Ishikawa (cell line): ENCODE data around the gene ZCWPW1.

Experiments
- CEBPB ChIP-seq: IDR thresholded peaks from 2 replicates; pipeline ENCODE4 v1.6.1; 2012
- CREB1 ChIP-seq: IDR thresholded peaks from 2 replicates; pipeline ENCODE4 v1.6.1; 2012; ENCODE audit warnings: low read depth
- EGR1 ChIP-seq: IDR thresholded peaks from 2 replicates; pipeline ENCODE4 v1.6.1; 2012
- EP300 ChIP-seq: IDR thresholded peaks from 2 replicates; pipeline ENCODE4 v1.6.1; 2012; ENCODE audit warnings: borderline replicate concordance
- FOXM1 ChIP-seq: IDR thresholded peaks from 2 replicates; pipeline ENCODE4 v1.6.1; 2012; ENCODE audit warnings: low read depth, borderline replicate concordance
- NFIC ChIP-seq: IDR thresholded peaks from 2 replicates; pipeline ENCODE4 v1.6.1; 2012
- RAD21 ChIP-seq: IDR thresholded peaks from 2 replicates; pipeline ENCODE4 v1.6.1; 2012; ENCODE audit warnings: low read depth
- TAF1 ChIP-seq: IDR thresholded peaks from 2 replicates; pipeline ENCODE4 v1.6.1; 2012; ENCODE audit warnings: low read depth, mild to moderate bottlenecking
- TCF12 ChIP-seq: IDR thresholded peaks from 2 replicates; pipeline ENCODE4 v1.6.1; 2012; ENCODE audit warnings: low read depth
- TEAD4 ChIP-seq: IDR thresholded peaks from 2 replicates; pipeline ENCODE4 v1.6.1; 2012
- YY1 ChIP-seq: IDR thresholded peaks from 2 replicates; pipeline ENCODE4 v1.6.1; 2012; ENCODE audit warnings: low read depth
- ZBTB7A ChIP-seq: IDR thresholded peaks from 2 replicates; pipeline ENCODE4 v1.6.1; 2012; ENCODE audit warnings: low read depth
- TF ChIP-seq, protein P1 (sequence below): IDR thresholded peaks from 2 replicates; pipeline ENCODE4 v1.6.1; 2012; ENCODE audit warnings: low read depth, mild to moderate bottlenecking
- TF ChIP-seq, protein P2 (sequence below): IDR thresholded peaks from 2 replicates; pipeline ENCODE4 v1.6.1; 2012
- TF ChIP-seq, protein P3 (sequence below): IDR thresholded peaks from 2 replicates; pipeline ENCODE4 v1.6.1; 2012

Gene ZCWPW1

DNA sequence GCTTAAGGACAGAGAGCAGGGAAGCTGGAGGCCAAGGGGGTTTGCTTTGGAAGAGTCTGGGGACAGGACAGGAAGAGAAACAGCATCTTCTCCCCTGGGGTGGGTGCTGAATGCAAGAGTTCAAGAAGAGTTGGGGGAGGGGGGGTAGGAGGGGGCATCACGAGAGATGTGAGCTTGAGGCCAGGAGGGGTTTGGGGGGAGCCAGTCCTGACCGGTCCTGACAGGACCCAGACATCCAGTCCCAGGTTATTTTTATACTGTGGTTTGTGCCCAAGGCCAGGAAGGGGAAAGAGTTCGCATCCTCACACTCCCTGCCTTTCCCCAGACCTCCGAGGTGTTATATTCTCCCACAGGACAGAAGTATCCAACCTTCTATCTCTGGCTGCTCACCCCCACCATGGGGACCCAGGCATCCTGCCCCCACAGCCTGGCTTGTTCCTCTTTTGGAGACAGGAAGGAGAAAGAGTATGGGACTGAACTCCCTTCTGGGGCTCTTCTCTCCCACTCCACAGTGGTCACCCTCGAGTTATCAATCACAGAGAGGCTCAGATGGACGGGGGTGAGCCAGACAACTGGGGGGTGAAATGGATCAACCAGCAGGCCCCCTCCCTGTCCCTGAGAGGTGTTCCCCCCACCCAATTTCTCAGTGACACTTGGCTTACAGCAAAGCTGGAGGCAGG lies 47.7 kb upstream of the ZCWPW1 start:
- TF ChIP-seq, protein P1, sequence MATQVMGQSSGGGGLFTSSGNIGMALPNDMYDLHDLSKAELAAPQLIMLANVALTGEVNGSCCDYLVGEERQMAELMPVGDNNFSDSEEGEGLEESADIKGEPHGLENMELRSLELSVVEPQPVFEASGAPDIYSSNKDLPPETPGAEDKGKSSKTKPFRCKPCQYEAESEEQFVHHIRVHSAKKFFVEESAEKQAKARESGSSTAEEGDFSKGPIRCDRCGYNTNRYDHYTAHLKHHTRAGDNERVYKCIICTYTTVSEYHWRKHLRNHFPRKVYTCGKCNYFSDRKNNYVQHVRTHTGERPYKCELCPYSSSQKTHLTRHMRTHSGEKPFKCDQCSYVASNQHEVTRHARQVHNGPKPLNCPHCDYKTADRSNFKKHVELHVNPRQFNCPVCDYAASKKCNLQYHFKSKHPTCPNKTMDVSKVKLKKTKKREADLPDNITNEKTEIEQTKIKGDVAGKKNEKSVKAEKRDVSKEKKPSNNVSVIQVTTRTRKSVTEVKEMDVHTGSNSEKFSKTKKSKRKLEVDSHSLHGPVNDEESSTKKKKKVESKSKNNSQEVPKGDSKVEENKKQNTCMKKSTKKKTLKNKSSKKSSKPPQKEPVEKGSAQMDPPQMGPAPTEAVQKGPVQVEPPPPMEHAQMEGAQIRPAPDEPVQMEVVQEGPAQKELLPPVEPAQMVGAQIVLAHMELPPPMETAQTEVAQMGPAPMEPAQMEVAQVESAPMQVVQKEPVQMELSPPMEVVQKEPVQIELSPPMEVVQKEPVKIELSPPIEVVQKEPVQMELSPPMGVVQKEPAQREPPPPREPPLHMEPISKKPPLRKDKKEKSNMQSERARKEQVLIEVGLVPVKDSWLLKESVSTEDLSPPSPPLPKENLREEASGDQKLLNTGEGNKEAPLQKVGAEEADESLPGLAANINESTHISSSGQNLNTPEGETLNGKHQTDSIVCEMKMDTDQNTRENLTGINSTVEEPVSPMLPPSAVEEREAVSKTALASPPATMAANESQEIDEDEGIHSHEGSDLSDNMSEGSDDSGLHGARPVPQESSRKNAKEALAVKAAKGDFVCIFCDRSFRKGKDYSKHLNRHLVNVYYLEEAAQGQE = no peak
- TF ChIP-seq EP300 = no peak
- no peak for TF ChIP-seq NFIC
- TF ChIP-seq, protein P2, sequence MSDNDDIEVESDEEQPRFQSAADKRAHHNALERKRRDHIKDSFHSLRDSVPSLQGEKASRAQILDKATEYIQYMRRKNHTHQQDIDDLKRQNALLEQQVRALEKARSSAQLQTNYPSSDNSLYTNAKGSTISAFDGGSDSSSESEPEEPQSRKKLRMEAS = no peak
- TF ChIP-seq TEAD4 = no peak
- TF ChIP-seq TCF12 = no peak
- TF ChIP-seq TAF1 = no peak
- TF ChIP-seq CREB1 = no peak
- TF ChIP-seq EGR1 = no peak

DNA sequence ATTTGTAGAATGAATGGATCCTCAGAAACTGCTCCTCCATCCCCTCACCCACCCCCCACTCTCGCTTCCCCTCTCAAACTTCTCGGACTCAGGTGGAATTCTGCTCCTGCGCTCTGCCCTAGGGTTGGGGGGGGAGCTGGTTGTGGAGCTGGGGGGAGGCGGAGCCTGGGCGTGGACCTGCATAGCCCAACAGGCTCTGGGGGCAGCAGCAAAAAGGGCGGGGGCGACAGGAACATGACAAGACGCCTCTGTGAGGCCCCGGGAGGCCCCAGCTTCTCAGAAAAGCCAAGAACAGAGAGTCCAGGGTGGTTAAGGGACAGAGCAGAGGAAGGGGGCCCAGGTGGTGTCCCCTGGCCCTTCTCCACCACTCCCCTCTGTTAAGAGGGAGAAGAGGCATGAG lies 47.0 kb upstream of the ZCWPW1 start:
- TF ChIP-seq CEBPB (no peak), CREB1 (no peak), EP300 (no peak), EGR1 (no peak), FOXM1 (no peak), RAD21 (no peak), ZBTB7A (no peak), TAF1 (no peak)
- TF ChIP-seq, protein P3, sequence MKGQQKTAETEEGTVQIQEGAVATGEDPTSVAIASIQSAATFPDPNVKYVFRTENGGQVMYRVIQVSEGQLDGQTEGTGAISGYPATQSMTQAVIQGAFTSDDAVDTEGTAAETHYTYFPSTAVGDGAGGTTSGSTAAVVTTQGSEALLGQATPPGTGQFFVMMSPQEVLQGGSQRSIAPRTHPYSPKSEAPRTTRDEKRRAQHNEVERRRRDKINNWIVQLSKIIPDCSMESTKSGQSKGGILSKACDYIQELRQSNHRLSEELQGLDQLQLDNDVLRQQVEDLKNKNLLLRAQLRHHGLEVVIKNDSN = no peak
- TF ChIP-seq, protein P1 = no peak
- TF ChIP-seq, protein P2 = no peak

DNA sequence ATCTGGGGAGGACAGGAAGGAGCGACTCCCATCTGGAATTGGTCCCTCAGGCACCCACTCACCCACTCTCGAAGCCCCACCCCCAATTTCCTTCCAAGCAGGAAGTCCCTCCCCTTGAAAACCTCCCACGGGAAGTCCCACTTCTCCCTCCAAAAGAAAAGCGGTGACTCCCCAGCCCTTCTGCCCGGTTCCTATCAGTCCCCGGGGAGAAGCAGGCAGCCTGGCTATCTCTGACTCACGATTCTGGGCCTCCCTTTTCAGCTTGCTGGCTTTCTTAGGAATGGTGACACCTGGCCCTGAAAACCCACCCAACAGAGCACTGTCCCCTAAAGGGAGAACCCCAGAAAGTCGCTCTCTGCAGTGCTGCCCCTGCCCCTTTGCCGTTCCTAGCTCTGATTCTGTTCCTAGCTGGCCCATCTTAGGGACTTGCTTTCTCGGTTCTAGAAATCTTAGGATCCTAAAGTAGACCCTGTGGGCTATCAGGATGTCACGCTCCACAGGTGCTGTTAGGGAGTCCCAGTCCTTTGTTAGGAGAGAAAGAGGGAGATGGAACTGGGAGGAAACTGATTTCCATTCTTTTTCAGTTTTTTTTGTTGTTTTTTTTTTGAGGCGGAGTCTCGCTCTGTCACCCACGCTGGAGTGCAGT lies 44.5 kb upstream of the ZCWPW1 start:
- TF ChIP-seq TCF12 (no peak), CREB1 (no peak), CEBPB (no peak), EGR1 (no peak), ZBTB7A (no peak), FOXM1 (no peak), NFIC (no peak), TEAD4 (no peak), EP300 (no peak), TAF1 (no peak), YY1 (no peak), RAD21 (no peak)
- TF ChIP-seq, protein P3 = no peak
- TF ChIP-seq, protein P1 = no peak
- TF ChIP-seq, protein P2 = no peak
